ENCODE measurements around the gene SSUH2.
"Not testable (repeated sequence)": the region's sequence is repeated elsewhere in the genome, so short reads cannot be mapped to it uniquely, and the experiment has no call there.

SSUH2 gene

GRCh38 chr3:8660175-8661118 is 15.8 kb upstream of the SSUH2 start:
- in situ Hi-C loops (cut with HindIII; ENCODE audit: low sequenced_read_pairs) = no loop called here

DNA sequence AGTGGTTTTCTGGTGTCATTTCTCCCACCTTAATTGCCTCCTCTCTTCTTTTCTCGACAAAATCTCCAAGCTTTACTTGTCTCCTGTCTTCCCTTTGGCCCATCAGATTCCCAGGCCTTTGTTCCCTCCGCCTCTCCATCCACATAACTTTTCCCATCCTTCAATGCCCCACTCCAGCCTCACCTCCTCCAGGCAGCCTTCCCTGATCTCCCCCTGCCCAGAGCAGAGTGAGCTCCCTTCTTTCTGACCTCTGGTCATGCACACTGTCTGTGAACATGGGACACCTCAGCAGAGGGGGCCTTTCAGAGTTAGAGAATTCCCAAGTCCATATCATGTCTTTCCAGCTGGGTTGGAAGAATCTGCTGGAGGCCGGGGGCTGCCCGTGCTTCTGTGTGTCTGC is 14.6 kb upstream of the SSUH2 start:
- in situ Hi-C loops (cut with HindIII; ENCODE audit: low sequenced_read_pairs) = no loop called here

DNA sequence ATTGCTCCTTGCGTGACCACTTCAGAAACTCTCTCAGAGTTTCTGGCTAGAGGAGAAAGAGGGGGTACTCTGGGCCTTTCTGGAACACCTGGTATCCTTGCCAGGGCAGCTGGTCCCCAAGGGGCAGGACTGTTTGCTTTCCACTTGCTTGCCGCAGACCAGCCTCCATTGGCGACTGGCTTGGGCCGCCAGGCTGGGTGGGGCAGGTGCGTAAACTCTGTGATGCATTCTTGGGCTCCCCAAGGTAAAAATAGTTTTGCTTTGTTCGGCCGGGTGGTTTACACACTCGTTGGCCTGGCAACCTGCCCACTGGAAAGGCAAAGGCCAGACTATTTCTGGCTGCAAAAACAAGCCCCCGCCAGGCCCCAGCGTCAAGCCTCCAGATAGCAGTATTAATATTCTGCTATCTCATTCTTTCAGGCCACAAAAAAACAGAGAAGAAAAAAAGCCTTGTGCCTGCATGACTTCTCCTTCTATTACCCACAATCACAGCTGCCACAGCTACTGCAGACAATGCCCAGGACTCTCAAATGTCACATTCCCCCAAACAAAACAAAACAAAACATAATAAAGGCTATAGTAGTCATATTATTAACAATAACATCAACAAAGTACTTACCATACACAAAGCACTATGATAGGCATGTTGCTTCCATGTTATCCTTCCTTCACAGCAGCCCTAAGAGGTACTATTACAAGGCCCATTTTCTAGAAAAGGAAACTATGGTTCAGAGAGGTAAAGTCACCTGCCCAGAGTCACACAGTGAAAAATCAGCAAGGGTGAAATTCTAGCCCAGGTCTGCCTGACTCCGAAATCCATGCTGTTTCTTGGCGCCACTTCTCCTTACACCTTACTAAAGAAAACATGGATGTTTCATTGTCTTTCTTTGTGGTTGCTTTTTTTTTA is 14.0 kb upstream of the SSUH2 start:
- in situ Hi-C loops (cut with HindIII; ENCODE audit: low sequenced_read_pairs) = no loop called here

- in situ Hi-C loops (cut with HindIII; ENCODE audit: low sequenced_read_pairs) = no loop called here
These were observed 13.3 kb upstream of the SSUH2 start for GRCh38 chr3:8657804-8658305.

DNA sequence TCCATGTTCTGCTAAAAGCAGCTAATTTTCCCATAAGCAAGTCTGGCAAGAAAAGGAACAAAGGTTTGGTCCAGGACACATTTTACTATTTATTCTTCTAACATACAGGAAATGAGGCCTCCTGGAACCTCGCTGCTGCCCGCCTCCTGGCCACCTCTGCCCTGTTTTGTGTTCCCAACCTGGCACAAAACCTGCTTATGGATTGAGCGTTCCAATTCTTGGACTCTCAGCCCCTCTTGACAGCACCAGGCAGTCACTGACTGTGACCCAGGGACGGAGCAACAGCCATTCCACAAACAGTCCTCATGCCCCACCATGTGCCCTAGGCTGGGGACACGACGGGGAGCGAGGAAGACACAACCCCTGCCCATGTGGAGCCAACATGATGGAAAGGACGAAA is 11.6 kb upstream of the SSUH2 start:
- in situ Hi-C loops (cut with HindIII; ENCODE audit: low sequenced_read_pairs) = no loop called here

DNA sequence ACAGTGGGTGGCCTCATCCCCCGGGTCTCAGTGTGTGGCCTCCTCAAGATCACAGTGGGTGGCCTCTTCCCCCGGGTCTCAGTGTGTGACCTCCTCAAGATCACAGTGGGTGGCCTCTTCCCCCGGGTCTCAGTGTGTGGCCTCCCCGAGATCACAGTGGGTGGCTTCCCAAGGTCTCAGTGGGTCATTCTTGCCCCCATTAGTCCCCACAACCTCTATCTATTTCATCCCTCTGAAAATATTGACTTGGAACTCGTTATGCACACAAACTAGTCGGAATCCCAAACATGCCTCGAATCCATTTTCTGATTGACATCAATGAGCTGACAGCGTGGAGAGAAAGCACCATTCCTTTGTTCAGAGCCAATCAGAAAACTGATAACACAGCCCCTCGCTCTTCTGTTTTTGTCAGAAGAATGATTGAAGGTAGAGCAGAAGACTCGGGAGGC is 10.8 kb upstream of the SSUH2 start:
- in situ Hi-C loops (cut with HindIII; ENCODE audit: low sequenced_read_pairs) = no loop called here

GRCh38 chr3:8654572-8655329 is 10.2 kb upstream of the SSUH2 start:
- in situ Hi-C loops (cut with HindIII; ENCODE audit: low sequenced_read_pairs) = not testable (repeated sequence)

GRCh38 chr3:8653800-8654408 is 9.3 kb upstream of the SSUH2 start:
- in situ Hi-C loops (cut with HindIII; ENCODE audit: low sequenced_read_pairs) = no loop called here

DNA sequence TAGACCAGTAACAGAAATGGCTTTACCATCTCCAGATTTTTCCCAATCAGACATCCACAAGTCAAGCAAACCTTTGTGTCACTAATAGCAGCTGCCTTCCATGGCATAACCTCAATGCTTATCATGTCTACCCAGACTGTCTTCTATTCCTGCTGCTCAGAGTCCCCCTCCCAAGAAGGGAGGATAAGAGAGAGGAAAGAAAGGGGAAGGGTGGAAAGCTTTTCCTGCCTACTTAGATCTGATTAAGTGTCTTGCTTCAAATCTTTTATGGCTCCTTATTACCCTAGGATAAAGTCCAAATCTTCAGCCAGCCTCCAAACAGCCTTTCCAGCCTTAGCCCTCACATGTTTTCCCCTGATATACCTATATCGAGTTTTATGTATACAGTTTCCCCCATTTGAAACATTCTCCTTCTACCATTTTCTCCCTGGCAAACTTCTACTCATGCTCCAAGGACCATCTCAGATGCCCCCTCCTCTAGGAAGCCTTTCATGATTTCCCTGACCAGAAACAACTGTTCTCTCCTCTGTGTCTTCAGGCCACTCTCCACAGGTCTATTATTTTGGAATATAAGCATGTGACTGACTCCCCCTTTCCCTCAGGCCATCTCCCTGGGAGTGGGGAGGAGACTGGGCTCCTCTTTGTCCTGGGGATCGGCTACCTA is 7.9 kb upstream of the SSUH2 start:
- in situ Hi-C loops (cut with HindIII; ENCODE audit: low sequenced_read_pairs) = no loop called here

GRCh38 chr3:8651418-8652323 is 7.1 kb upstream of the SSUH2 start:
- in situ Hi-C loops (cut with HindIII; ENCODE audit: low sequenced_read_pairs) = no loop called here

GRCh38 chr3:8650583-8651416 is 6.2 kb upstream of the SSUH2 start:
- in situ Hi-C loops (cut with HindIII; ENCODE audit: low sequenced_read_pairs) = no loop called here

DNA sequence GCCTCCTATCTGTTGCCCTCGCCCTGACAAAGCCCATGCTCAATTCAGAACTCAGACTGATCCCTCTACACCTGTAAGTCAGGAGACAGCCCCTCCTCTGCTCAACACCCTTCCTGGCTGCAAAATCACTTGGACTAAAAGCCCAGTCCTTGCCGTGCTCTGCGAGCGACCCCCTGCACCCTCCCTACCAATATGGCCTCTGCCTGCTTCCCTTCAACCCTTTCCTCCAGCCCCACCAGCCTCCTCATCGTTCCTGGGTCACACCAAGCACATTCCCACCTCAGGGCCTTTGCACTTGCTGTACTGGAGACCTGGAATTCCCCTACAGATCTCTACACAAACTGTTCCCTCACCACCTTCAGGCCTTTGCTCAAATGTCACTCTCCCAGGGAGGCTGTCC is 5.2 kb upstream of the SSUH2 start:
- in situ Hi-C loops (cut with HindIII; ENCODE audit: low sequenced_read_pairs) = no loop called here

GRCh38 chr3:8648909-8649741 is 4.5 kb upstream of the SSUH2 start:
- in situ Hi-C loops (cut with HindIII; ENCODE audit: low sequenced_read_pairs) = no loop called here

DNA sequence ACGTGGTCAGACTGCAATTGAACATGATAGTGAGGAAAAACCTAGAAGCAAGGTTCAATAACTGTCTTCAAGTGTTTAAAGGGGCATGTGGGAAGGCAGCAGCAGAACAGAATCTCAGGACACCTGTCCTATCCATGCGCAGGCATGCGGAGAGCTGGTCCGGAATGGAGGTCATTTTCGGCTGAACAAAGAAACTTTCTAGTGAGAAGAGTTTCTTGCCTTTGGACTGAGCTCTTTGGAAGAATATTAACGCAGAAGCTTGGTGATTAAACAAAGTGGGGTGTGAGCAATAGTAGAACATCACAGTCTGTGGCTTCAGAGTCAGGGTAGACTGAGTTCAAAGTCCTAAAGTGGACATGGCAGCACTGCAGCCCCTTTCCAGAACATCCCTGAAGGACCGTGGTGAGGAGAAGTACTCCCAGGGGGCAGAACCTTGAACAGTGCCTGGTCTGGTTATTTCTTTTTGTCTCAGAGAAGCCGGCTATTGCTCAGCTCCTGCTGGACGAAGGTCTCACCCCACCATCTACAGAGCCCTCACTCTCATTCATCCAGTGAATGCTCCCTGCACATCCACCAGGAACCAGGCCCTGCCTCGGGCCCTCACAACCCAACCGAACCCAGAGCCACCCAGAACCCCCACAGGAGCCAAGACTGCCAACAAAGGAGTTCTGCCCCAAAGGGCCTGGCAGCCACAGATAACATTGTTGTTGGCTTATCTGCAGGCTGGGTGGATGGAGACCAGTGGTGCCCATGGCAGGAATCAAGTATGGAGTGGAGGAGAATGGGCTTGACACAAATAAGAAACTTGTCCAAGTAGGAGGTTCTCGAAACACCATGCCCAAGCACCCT is 2.8 kb upstream of the SSUH2 start:
- in situ Hi-C loops (cut with HindIII; ENCODE audit: low sequenced_read_pairs) = no loop called here

DNA sequence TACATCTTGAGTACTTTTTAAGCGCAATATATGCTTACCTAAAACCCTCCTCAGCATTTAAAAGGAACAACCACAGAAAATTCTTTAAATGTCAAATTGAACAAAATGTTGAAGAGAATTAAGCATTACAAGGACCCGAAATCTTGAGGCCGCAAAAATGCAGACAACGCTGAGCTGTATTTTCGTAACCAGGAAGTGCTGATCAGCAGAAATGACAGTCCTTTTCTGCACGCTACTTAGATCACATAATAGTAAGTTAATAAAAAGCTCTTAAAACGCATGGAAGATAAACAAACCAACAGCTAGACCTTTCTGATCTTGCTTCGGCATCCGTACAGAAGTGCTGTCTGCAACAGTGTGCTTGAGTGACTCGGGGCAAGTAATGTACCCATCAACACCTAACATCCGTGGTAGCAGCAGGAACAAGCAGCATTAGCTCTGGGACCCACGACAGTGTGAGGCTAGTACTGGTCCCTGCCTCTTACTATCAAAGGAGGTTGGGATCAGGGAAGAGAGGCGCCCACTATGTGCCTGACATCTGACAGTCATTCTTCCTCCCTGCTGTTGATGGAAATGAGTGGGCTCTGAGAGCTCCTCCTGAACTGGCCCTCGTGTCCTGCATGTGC is 1.8 kb upstream of the SSUH2 start:
- in situ Hi-C loops (cut with HindIII; ENCODE audit: low sequenced_read_pairs) = no loop called here

DNA sequence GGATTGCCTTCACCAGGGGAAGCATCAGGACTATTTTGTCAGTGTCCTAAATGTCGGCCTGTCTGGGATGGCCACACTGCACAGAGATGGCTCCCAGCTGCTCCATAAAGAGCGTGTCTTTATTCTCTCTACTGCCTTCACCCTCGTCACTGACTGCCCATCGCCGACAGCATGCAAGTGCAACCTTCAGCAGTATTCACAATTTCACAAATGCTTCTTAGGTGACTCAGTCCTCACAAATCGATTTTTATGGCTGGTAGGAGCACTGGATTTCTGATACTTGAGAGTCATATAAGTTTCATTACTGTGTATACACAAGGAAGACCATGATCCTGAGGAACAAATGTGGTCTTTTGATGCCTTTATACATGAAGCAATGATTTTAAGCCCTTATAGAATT is 1.1 kb upstream of the SSUH2 start:
- in situ Hi-C loops (cut with HindIII; ENCODE audit: low sequenced_read_pairs) = no loop called here
